ENCODE results near the gene CFAP210.
"Not testable (repeated sequence)": the region's sequence is repeated elsewhere in the genome, so short reads cannot be mapped to it uniquely, and the experiment has no call there.

Gene CFAP210

DNA sequence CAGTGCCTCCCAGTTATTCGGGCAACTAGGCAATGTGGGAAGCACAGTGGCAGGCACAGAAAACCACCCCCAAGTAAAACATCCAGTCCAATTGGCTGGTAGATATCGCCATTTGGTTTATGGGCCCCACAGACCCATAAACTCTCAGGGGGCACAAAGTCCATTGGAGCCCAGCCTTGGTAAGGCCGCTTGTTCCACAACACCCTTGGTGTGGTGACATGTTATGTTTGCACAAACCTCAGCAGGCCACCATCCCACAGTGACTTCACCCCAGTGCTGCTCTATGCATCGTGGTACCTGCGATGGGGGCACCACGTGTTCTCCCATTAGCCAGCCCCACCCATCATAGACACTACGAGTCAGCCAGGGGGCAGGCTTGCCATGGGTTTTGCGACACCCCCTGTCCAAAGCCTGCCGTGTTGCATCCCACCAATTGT is 18.6 kb upstream of the CFAP210 start:
- no peak for DNase-seq

GRCh38 chr2:169711751-169712509 is 17.7 kb upstream of the CFAP210 start:
- DNase-seq, result no peak

DNA sequence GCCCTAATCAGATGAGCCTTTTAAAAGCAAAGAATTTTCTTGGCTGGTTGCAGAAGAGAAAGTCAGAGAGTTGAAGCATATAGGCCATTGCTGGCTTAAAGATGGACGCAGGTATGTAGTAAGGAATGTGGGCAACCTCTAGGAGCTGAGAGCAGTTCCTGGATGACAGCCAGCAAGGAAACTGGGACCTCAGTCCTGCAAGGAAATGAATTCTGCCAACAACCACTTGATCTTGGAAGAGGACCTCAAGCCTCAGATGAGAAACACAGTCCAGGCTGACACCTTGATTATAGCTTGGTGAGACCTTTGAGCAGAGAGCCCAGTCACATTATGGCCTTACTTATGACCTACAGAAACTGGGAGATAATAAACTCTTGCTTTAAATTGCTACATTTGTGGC is 15.8 kb upstream of the CFAP210 start:
- DNase-seq, result no peak

GRCh38 chr2:169709331-169709730 is 15.1 kb upstream of the CFAP210 start:
- DNase-seq, result no peak

DNA sequence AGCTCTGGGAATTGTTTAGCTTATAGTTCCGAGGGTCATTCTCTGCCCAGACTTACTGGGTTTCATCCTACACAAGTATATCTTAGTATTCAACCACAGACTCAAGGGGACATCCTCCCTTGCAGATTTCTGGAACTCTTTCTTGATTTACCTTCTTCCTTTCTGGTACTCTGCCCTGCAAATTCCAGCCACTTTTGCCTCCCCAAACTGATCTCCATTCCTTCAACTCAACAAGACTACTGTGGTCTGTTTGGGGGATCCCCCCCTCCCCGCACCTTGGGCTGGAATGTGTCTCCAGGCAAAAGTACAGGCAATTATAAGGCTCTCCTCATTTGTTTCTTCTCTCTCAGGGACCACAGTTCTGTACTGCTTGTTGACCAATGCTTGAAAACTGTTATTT is 13.4 kb upstream of the CFAP210 start:
- DNase-seq, result no peak

DNA sequence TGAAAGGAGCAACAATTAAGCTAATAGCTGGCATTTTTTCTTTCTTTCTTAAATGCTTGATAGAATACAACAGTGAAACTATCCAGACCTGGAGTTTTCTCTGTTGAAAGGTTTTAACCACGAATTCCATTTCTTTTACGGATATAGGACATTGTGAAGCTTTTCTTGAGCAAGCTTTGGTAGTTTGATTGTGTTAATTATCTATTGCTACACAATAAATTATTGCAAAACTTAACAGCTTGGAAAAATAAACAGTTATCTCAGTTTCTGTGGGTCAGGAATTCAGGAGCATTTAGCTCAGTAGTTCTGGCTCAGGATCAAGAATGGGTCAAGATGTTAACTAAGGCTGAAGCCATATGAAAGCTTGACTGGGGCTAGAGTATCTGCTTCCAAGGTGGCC is 11.7 kb upstream of the CFAP210 start:
- DNase-seq, result no peak

DNA sequence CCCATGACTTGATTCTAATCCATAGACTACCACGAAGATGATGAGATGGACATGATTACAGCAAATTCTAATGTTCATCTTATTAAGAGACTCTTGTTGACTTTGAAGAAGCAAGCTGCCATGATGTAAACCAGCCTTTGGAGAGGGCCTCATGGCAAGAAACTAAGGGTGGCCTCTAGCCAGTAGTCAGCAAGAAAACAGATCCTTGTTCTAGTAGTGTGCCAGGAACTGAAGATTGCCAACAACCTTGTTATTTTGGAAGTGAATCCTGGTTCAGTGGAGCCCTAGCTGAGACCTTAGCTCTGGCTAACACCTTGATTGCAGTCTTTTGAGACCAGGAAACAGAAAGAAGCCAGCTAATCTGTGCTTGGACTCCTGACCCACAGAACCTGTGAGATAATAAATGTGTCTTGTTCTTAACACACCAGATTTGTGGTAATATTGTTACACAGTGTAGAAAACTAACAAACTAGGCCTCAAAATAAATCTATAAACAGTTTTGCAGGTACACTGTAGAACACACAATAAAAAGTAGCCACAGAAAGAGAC is 10.0 kb upstream of the CFAP210 start:
- DNase-seq, result no peak

DNA sequence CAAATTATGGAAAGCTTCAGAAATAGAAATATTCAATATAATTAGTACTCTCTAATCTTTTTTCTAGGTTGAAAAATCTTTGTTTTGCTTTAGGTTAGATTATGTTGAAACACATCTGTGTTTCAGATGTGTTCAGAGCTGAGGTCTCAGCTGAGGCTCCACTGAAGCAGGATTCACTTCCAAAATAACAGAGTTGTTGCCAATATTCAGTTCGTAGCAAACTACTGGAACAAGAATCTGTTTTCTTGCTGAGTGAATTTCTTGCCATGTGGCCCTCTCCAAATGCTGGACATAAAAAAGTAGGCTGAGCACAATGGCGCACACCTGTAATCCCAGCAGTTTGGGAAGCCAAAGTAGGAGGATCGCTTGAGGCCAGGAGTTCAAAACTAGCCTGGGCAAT is 8.8 kb upstream of the CFAP210 start:
- DNase-seq, result no peak

- not testable (repeated sequence) for DNase-seq
These were observed 5.0 kb upstream of the CFAP210 start for GRCh38 chr2:169699173-169699572.

DNA sequence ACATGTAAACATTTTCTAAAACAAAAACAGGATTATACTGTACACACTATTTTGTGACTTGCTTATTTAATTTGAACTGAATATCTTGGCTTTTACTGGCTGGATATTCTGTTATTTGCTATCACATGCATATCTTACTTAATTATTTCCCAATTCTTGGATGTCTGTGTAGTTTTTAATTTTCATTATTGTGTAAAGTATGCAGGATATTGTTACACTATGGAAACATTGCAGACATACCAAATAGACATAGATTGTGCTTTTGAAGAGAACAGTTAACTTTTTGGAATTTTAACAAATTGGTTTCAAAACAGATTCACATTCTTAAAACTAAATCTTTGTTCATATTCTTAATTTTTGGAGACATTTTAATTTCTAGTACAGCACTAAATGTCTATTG is 2.2 kb upstream of the CFAP210 start:
- no peak for DNase-seq

- DNase-seq, result no peak
These were observed 672 bp upstream of the CFAP210 start for GRCh38 chr2:169694894-169695260.

DNA sequence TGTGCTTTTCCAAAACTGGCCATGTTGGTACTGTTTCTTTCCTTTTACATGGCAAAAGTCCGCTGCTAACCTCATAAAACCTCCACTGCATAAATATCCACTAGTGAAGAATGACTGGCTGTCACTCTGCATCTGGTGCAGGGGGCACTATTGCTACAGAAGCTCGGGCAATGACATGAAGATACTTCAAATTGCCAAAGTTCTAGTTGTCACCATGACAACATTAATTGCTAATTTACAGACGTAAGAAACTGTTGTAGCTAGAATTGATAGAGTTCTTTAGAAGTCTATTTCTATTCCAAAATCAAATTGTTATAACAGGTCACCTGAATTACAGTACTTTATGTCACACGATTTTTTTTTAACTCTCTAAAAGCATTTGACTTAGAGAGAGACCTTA is 845 bp downstream of the CFAP210 start:
- DNase-seq, result no peak

GRCh38 chr2:169692718-169693117 is 1.5 kb downstream of the CFAP210 start:
- DNase-seq, result no peak

GRCh38 chr2:169690958-169691357 is 3.2 kb downstream of the CFAP210 start:
- DNase-seq, result no peak

DNA sequence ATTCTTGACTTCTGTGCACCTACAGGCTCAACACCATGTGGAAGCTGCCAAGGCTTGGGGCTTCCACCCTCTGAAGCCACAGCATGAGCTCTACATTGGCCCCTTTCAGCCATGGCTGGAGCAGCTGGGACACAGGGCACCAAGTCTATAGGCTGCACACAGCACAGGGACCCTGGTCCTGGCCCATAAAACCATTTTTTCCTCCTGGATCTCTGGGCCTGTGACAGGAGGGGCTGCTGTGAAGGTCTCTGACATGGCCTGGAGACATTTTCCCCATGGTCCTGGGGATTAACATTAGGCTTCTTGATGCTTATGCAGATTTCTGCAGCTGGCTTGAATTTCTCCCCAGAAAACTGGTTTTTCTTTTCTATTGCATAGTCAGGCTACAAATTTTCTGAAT is 6.3 kb downstream of the CFAP210 start:
- DNase-seq, result not testable (repeated sequence)

- DNase-seq, result not testable (repeated sequence)
These were observed 7.4 kb downstream of the CFAP210 start for GRCh38 chr2:169686825-169687224.

DNA sequence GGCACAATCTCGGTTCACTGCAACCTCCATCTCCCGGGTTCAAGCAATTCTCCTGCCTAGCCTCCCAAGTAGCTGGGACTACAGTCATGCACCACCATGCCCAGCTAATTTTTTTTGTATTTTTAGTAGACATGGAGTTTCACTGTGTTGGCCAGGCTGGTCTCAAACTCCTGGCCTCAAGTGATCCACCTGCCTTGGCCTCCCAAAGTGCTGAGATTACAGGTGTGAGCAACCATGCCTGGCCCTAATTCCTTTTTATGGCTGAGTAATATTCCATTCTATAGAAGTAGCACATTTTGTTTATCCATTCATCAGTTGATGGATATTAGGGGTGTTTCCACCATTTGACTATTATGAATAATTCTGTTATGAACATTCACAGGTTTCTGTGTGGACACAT is 9.5 kb downstream of the CFAP210 start:
- not testable (repeated sequence) for DNase-seq

GRCh38 chr2:169684135-169684565 is 10.1 kb downstream of the CFAP210 start:
- DNase-seq, result no peak

DNA sequence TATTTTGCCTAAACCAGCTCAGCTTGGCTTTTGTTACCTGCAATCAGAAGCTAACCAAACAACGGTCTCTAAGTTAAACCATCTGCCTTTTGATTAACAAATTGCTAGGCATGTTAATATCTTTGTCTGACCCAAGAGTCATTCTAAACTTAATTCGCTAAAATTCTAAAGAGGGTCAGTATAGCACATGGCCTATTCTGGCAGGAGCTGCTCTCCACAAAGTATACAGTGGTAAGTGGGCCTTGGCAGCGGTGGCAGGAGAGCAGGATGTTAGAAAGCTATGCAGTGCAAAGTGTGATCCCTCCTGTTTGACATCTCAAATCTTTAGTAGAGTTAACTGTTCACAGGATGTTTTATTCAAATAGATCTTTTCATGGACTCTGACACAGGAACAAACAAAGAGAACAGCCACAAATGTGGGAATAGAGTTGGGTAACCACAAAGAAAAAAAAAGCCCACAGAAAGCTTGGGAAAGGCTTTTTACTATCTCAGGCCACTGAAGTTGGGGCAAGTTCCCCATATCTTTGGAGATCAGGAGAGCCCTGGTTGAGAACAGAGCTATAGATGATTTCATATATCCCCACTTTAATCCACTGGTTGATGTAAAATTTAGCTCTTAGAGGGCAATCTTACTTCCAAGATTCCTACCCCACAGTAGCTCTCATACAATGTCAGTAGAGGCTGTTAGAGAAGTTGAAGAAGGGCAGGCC is 10.6 kb downstream of the CFAP210 start:
- no peak for DNase-seq

DNA sequence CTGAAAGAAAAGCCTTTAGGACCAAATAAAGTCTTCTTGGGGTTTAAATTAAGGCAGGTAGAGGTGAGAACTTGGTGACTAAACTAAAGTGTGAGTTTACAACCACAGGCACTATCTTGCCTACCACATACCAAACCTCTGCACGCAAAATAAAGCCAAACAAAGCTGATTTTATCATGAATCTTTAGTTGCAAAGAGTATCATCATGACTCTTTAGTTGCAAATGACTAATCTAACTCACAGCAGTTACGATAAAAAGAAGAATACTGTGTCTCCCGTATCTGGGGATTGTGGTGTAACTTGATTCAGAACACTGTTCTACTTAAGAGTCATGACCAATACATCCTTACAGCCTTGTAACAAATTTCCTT is 11.2 kb downstream of the CFAP210 start:
- DNase-seq, result no peak

GRCh38 chr2:169676850-169677249 is 17.4 kb downstream of the CFAP210 start:
- DNase-seq, result no peak

- DNase-seq, result no peak
These were observed 17.8 kb downstream of the CFAP210 start for GRCh38 chr2:169676357-169676756.

DNA sequence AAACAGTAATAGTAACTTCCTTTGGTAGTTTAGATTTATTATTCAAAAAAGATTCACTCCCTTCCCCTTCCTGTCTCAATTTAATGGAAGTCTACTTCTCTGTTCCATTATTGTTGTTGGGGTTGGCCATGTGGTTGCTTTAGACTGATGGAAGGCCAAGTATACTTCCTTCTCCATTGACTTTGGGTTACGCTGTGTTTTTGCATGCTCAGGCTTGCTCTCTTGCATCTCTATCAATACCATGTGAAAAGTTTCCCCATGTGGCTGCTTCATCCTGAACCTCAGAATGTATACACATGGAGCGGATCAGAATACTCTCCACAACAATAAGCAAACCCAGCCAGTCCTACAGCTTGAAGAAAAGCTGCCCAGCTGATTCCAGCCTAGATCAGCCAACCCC is 20.3 kb downstream of the CFAP210 start:
- DNase-seq, result no peak

DNA sequence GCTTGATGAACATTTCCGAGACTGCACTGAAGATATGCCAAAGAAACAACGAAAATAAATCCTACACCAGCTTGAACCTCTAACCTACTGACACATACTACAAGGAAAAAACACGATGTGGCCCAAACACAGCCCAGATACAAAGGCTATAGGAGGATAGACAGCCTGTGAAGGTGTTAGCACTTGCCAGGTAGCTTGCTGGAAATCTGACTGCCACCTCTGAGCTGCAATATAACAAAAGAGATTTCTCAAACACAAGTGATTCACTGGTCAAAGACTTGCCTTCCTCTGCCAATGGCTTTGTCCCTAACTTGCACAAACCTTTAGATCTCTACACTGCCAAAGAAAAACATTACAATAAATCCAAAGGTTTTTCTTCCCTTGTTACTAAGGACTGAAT is 21.1 kb downstream of the CFAP210 start:
- no peak for DNase-seq
